Activated naive CD4-positive, alpha-beta T cell treated with anti-CD3 and anti-CD28 coated beads, Interleukin-2, amount 50 U/mL, for 72 hours (primary cell): ENCODE results near the gene IL24. TPM values are rescaled to one million over a fixed set of nuclear protein-coding genes. Genes with fewer than 3 reads are reported as not detected.
A peak's percentile ranks its signal among the peaks of the same experiment; 100 is the strongest.
"Not testable (repeated sequence)": the region's sequence is repeated elsewhere in the genome, so short reads cannot be mapped to it uniquely, and the experiment has no call there.

Experiments used
- ATAC-seq, 2 donors: fragments of 150-1000 bp; cut with Tn5 transposase; 2 replicates each; pipeline ENCODE4 v1.10.0; 2021; ENCODE audit warnings: mild to moderate bottlenecking in 2 of 2, moderate library complexity in 2 of 2
- DNase-seq, 2 donors: peaks; one replicate each; pipeline ENCODE4 v3.0.0; 2021 to 2022; ENCODE audit warnings: low spot score in 2 of 2
- H3K27ac Mint-ChIP-seq, 2 donors: one replicate each; pipeline ENCODE4 v1.8.0; 2022; ENCODE audit warnings: mild to moderate bottlenecking in 2 of 2, mixed read lengths in 2 of 2
- H3K36me3 Mint-ChIP-seq, 2 donors: one replicate each; pipeline ENCODE4 v1.8.0; 2022; ENCODE audit warnings: mixed read lengths in 2 of 2
- H3K9me3 Mint-ChIP-seq, 2 donors: one replicate each; pipeline ENCODE4 v1.8.0; 2022; ENCODE audit warnings: mixed read lengths in 2 of 2
- total RNA-seq, 2 donors: library from RNA; stranded (reverse); gene quantifications; one replicate each; pipeline ENCODE4 v1.2.3, GENCODE V29; 2022

The IL24 gene
- total RNA-seq, 2 donors from 2014 or later, result 19.0 to 22.2 TPM

- H3K27ac Mint-ChIP-seq, result no peak overlapping the region
- ATAC-seq (no peak), DNase-seq (no peak)
- H3K9me3 Mint-ChIP-seq, result peaks cover 0 to 2% of the 10 kb centered on the region in 2 donors
- peaks cover 24 to 27% of the 10 kb centered on the region in 2 donors for H3K36me3 Mint-ChIP-seq
Observed at GRCh38 chr1:206909883-206910318, 12.7 kb downstream of the IL24 start.

- no peak overlapping the region for H3K27ac Mint-ChIP-seq
- H3K9me3 Mint-ChIP-seq, result no peaks in the 10 kb centered on the region
- peaks cover 19 to 29% of the 10 kb centered on the region in 2 donors for H3K36me3 Mint-ChIP-seq
- DNase-seq (no peak), ATAC-seq (peak; percentile 35 to 43)
Observed at GRCh38 chr1:206911064-206911663, 13.9 kb downstream of the IL24 start.

GRCh38 chr1:206912445-206913095, 15.3 kb downstream of the IL24 start:
- ATAC-seq, result peak; percentile 36 to 52
- Mint-ChIP-seq H3K27ac (no peak overlapping the region), H3K36me3 (peaks cover 24 to 28% of the 10 kb centered on the region in 2 donors), H3K9me3 (no peaks in the 10 kb centered on the region)
- DNase-seq, result peak in 1 of 2 donors; percentile 71

GRCh38 chr1:206913766-206914537, 16.7 kb downstream of the IL24 start:
- Mint-ChIP-seq H3K36me3 (peaks cover 17 to 30% of the 10 kb centered on the region in 2 donors), H3K27ac (no peak overlapping the region), H3K9me3 (no peaks in the 10 kb centered on the region)
- ATAC-seq (no peak), DNase-seq (no peak)

- ATAC-seq, result no peak
- no peak overlapping the region for H3K27ac Mint-ChIP-seq
- no peaks in the 10 kb centered on the region for H3K9me3 Mint-ChIP-seq
- no peak for DNase-seq
- peaks cover 22 to 36% of the 10 kb centered on the region in 2 donors for H3K36me3 Mint-ChIP-seq
Observed at GRCh38 chr1:206915030-206915735, 17.9 kb downstream of the IL24 start.

GRCh38 chr1:206916000-206916709, 18.9 kb downstream of the IL24 start:
- ATAC-seq (peak in 1 of 2 donors; percentile 60), DNase-seq (no peak)
- no peaks in the 10 kb centered on the region for H3K9me3 Mint-ChIP-seq
- H3K27ac Mint-ChIP-seq, result no peak overlapping the region
- H3K36me3 Mint-ChIP-seq, result peaks cover 31 to 42% of the 10 kb centered on the region in 2 donors

- H3K9me3 Mint-ChIP-seq, result no peaks in the 10 kb centered on the region
- peak overlapping the region in 1 of 2 donors; percentile 16 for H3K27ac Mint-ChIP-seq
- H3K36me3 Mint-ChIP-seq, result peaks cover 27 to 32% of the 10 kb centered on the region in 2 donors
- no peak for DNase-seq
- no peak for ATAC-seq
Observed at GRCh38 chr1:206918076-206918475, 20.8 kb downstream of the IL24 start.

GRCh38 chr1:206921772-206922265, 24.6 kb downstream of the IL24 start, which contains the start of gene FCMR:
Gene FCMR (minus strand): TSS chr1:206921941. CDS start chr1:206921854, 87 bp downstream.
- H3K27ac Mint-ChIP-seq, result peak within 1 kb of the TSS in 1 of 2 donors; percentile 93
- ATAC-seq (peak; percentile 19 to 22), DNase-seq (no peak)
- no peaks in the 10 kb centered on the region for H3K9me3 Mint-ChIP-seq
- peaks cover 15 to 21% of the 10 kb centered on the region in 2 donors for H3K36me3 Mint-ChIP-seq

GRCh38 chr1:206922524-206922923, 25.3 kb downstream of the IL24 start:
- ATAC-seq (no peak), DNase-seq (no peak)
- Mint-ChIP-seq H3K27ac (no peak overlapping the region), H3K9me3 (no peaks in the 10 kb centered on the region), H3K36me3 (peaks cover 14 to 21% of the 10 kb centered on the region in 2 donors)

GRCh38 chr1:206923009-206923960, 26.0 kb downstream of the IL24 start:
- no peak overlapping the region for H3K27ac Mint-ChIP-seq
- H3K36me3 Mint-ChIP-seq, result peaks cover 13 to 14% of the 10 kb centered on the region in 2 donors
- peak; percentile 63 to 65 for DNase-seq
- ATAC-seq, result peak; percentile 39 to 73
- H3K9me3 Mint-ChIP-seq, result no peaks in the 10 kb centered on the region

GRCh38 chr1:206923961-206924557, 26.8 kb downstream of the IL24 start:
- DNase-seq, H3K9me3 Mint-ChIP-seq, H3K27ac Mint-ChIP-seq: not testable (repeated sequence)
- ATAC-seq, result peak in 1 of 2 donors; percentile 20
- H3K36me3 Mint-ChIP-seq, result peaks cover 12 to 14% of the 10 kb centered on the region in 2 donors

- H3K9me3 Mint-ChIP-seq, result no peaks in the 10 kb centered on the region
- H3K27ac Mint-ChIP-seq, result no peak overlapping the region
- DNase-seq (no peak), ATAC-seq (peak; percentile 3)
- H3K36me3 Mint-ChIP-seq, result peaks cover 11 to 14% of the 10 kb centered on the region in 2 donors
Observed at GRCh38 chr1:206924592-206925105, 27.4 kb downstream of the IL24 start.

- Mint-ChIP-seq H3K27ac (no peak overlapping the region), H3K36me3 (peaks cover 5 to 9% of the 10 kb centered on the region in 2 donors), H3K9me3 (no peaks in the 10 kb centered on the region)
- DNase-seq (peak; percentile 57 to 64), ATAC-seq (peak; percentile 61 to 71)
Observed at GRCh38 chr1:206925106-206925736, 28.0 kb downstream of the IL24 start.

- no peak overlapping the region for H3K27ac Mint-ChIP-seq
- DNase-seq (no peak), ATAC-seq (no peak)
- H3K36me3 Mint-ChIP-seq, result no peaks in the 10 kb centered on the region
- no peaks in the 10 kb centered on the region for H3K9me3 Mint-ChIP-seq
Observed at GRCh38 chr1:206926286-206926685, 29.0 kb downstream of the IL24 start.
